Mesenchymal stem cell (in vitro differentiated cells and primary cell): Measurements from ENCODE around the gene POMT1.

Source experiments
- DNase-seq: peaks from one replicate; pipeline ENCODE4 v3.0.0-alpha.2; 2013
- H2AFZ ChIP-seq: one replicate; pipeline ENCODE4 v1.6.1; 2013; ENCODE audit warnings: low read depth, mild to moderate bottlenecking, control low read depth, inconsistent platforms, low read length, moderate library complexity
- H2AK5ac ChIP-seq: 2 replicates; pipeline ENCODE4 v1.6.1; 2013; ENCODE audit warnings: low read length, moderate library complexity, mild to moderate bottlenecking, inconsistent platforms; ENCODE audit not compliant: severe bottlenecking
- H2BK120ac ChIP-seq: one replicate; pipeline ENCODE4 v1.6.1; 2013; ENCODE audit warnings: low read depth, mild to moderate bottlenecking, inconsistent platforms, low read length, moderate library complexity
- H2BK12ac ChIP-seq, 2 experiments: one replicate each; pipeline ENCODE4 v1.6.1; 2013; ENCODE audit warnings: inconsistent platforms in 2 of 2, low read length in 2 of 2, mild to moderate bottlenecking in 2 of 2, moderate library complexity in 2 of 2, control low read depth in 1 of 2
- H2BK15ac ChIP-seq: one replicate; pipeline ENCODE4 v1.6.1; 2013; ENCODE audit warnings: mild to moderate bottlenecking, low read depth, inconsistent platforms; ENCODE audit not compliant: poor library complexity, severe bottlenecking
- H2BK5ac ChIP-seq: 2 replicates; pipeline ENCODE4 v1.6.1; 2013; ENCODE audit warnings: low read depth, mild to moderate bottlenecking, low read length, control low read depth, inconsistent platforms; ENCODE audit not compliant: poor library complexity, severe bottlenecking
- H3K14ac ChIP-seq, 2 experiments: one replicate each; pipeline ENCODE4 v1.6.1; 2013; ENCODE audit warnings: inconsistent platforms in 2 of 2, low read length in 2 of 2, control low read depth in 1 of 2, mild to moderate bottlenecking in 1 of 2, moderate library complexity in 1 of 2
- H3K18ac ChIP-seq, 2 experiments: one replicate each; pipeline ENCODE4 v1.6.1; 2013; ENCODE audit warnings: inconsistent platforms in 2 of 2, low read length in 2 of 2, control low read depth in 1 of 2, low read depth in 1 of 2, mild to moderate bottlenecking in 1 of 2
- H3K23ac ChIP-seq, 2 experiments: one replicate each; pipeline ENCODE4 v1.6.1; 2013; ENCODE audit warnings: inconsistent platforms in 2 of 2, low read length in 2 of 2, mild to moderate bottlenecking in 2 of 2, moderate library complexity in 2 of 2, control low read depth in 1 of 2
- H3K27ac ChIP-seq: 2 replicates; pipeline ENCODE4 v1.5.1; 2013; ENCODE audit warnings: mild to moderate bottlenecking, moderate library complexity, low read length, control low read depth, inconsistent platforms; ENCODE audit not compliant: poor library complexity, severe bottlenecking
- H3K27me3 ChIP-seq, 2 experiments: 2 replicates each; pipeline versions ENCODE4 v1.6.1 to v1.7.0; 2013; ENCODE audit warnings: low read length in 2 of 2, mild to moderate bottlenecking in 2 of 2, moderate library complexity in 2 of 2, control low read depth in 1 of 2, inconsistent platforms in 1 of 2; ENCODE audit not compliant: control insufficient read depth in 1 of 2, insufficient read depth in 1 of 2
- H3K36me3 ChIP-seq, 2 experiments: 2 replicates each; pipeline versions ENCODE4 v1.6.1 to v1.7.0; 2013; ENCODE audit warnings: low read length in 2 of 2, control low read depth in 1 of 2, inconsistent platforms in 1 of 2, low read depth in 1 of 2, mild to moderate bottlenecking in 1 of 2; ENCODE audit not compliant: insufficient read depth in 2 of 2, control insufficient read depth in 1 of 2
- H3K4ac ChIP-seq, 2 experiments: one replicate each; pipeline ENCODE4 v1.6.1; 2013; ENCODE audit warnings: inconsistent platforms in 2 of 2, low read length in 2 of 2, mild to moderate bottlenecking in 2 of 2, moderate library complexity in 2 of 2, control low read depth in 1 of 2, low read depth in 1 of 2
- H3K4me1 ChIP-seq: 2 replicates; pipeline ENCODE4 v1.6.1; 2013; ENCODE audit warnings: low read depth, low read length, control low read depth; ENCODE audit not compliant: control insufficient read depth, insufficient read depth
- H3K4me2 ChIP-seq: 2 replicates; pipeline ENCODE4 v1.6.1; 2013; ENCODE audit warnings: low read length, mild to moderate bottlenecking, inconsistent platforms; ENCODE audit not compliant: poor library complexity, severe bottlenecking
- H3K4me3 ChIP-seq, 2 experiments: 2 replicates each; pipeline versions ENCODE4 v1.5.1 to v1.7.0; 2013; ENCODE audit warnings: low read length in 2 of 2, mild to moderate bottlenecking in 2 of 2, control low read depth in 1 of 2, low read depth in 1 of 2; ENCODE audit not compliant: insufficient read depth in 1 of 2
- H3K79me1 ChIP-seq: replicated peaks from 2 replicates; pipeline ENCODE4 v1.6.1; 2013; ENCODE audit warnings: mild to moderate bottlenecking, control low read depth, low read length, inconsistent platforms; ENCODE audit not compliant: poor library complexity, severe bottlenecking
- H3K9ac ChIP-seq: 2 replicates; pipeline ENCODE4 v1.7.0; 2013; ENCODE audit warnings: mild to moderate bottlenecking, low read length, moderate library complexity
- H3K9me3 ChIP-seq: 2 replicates; pipeline ENCODE4 v1.7.0; 2013; ENCODE audit warnings: mild to moderate bottlenecking, low read length; ENCODE audit not compliant: control insufficient read depth
- H4K8ac ChIP-seq: one replicate; pipeline ENCODE4 v1.6.1; 2013; ENCODE audit warnings: inconsistent platforms, mild to moderate bottlenecking, low read length, moderate library complexity
- H4K91ac ChIP-seq: one replicate; pipeline ENCODE4 v1.6.1; 2013; ENCODE audit warnings: mild to moderate bottlenecking, low read length, inconsistent platforms
- WGBS: methylation state at CpG from one replicate; pipeline ENCODE4 v1.1.7; 2013; ENCODE audit warnings: mixed read lengths; 5-methylcytosine and 5-hydroxymethylcytosine counted together

The POMT1 gene

DNA sequence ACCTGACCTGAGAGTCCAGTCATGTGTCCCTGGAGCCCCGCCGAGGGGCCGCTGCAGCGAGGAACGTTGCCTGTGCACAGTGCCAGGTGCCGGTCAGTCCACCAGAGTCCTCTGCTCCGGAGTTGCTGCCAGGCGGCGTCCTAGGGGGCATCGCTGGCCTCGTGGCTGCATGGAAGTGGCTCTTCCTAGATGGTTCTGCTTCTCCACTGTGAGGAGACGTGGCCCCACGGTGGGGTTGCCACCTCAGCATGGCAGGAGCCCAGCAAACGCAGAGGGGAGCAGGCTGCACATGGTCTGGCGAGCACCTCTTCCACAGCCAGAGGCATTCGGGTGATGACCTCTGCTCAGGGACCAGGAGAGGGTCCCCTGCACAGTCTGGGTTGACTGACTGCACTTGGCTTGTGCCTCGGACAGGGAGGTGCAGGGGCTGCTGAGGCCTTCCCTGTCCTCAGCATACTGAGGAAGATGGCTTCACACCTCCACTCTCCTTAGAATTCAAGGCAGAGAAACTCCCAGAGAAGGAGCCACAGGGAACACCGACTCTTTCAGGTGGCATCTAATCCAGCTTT is 25.9 kb upstream of the POMT1 start:
- Histone ChIP-seq H3K79me1 (peaks cover 39% of the 10 kb centered on the region), H2BK12ac (no peak overlapping the region), H2BK120ac (no peak overlapping the region), H3K27ac (no peak overlapping the region), H3K18ac (no peak overlapping the region), H3K27me3 (no peaks in the 10 kb centered on the region), H3K9me3 (peaks cover 3% of the 10 kb centered on the region), H3K23ac (no peak overlapping the region), H2BK5ac (no peak overlapping the region), H2AK5ac (no peak overlapping the region), H4K8ac (no peak overlapping the region), H3K4ac (no peak overlapping the region), H3K36me3 (peaks cover 85 to 95% of the 10 kb centered on the region in 2 experiments), H2AFZ (no peak overlapping the region), H3K9ac (no peak overlapping the region), H3K14ac (no peak overlapping the region), H3K4me2 (no peak overlapping the region), H3K4me1 (peaks cover 3% of the 10 kb centered on the region), H4K91ac (no peak overlapping the region), H2BK15ac (no peak overlapping the region), H3K4me3 (no peak overlapping the region)
- 97% methylated on average over 18 of the region's 18 CpGs for WGBS
- DNase-seq, result no peak

DNA sequence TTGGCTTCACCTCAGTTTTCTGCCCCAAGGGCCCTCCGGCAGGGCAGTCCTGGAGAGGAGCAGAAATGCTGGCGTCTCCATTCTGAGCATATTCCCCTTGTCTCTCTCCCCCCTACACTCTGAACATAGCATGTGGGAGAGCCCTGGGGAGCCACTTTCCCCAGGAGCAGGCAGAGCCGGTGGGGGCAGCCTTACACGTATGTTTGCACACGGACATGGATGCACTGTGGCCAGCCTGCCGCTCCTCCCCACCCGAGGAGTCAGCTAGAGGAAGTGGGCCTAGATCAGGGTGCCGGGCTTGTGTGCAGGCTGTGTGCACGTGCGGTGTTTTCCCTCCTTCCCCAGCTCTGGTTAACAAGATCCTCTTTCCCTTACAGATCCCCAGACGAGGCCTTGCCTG is 25.4 kb upstream of the POMT1 start:
- Histone ChIP-seq H3K18ac (no peak overlapping the region), H3K9ac (no peak overlapping the region), H2BK5ac (no peak overlapping the region), H2AK5ac (no peak overlapping the region), H3K27me3 (no peaks in the 10 kb centered on the region), H3K23ac (no peak overlapping the region), H3K27ac (no peak overlapping the region), H3K36me3 (peaks cover 90 to 96% of the 10 kb centered on the region in 2 experiments), H2BK12ac (no peak overlapping the region), H4K91ac (no peak overlapping the region), H3K79me1 (peaks cover 44% of the 10 kb centered on the region), H3K4me2 (no peak overlapping the region), H4K8ac (no peak overlapping the region), H2BK15ac (no peak overlapping the region), H3K4me1 (peaks cover 3% of the 10 kb centered on the region), H3K4me3 (no peak overlapping the region), H3K4ac (no peak overlapping the region), H3K9me3 (no peaks in the 10 kb centered on the region), H2BK120ac (no peak overlapping the region), H3K14ac (no peak overlapping the region), H2AFZ (no peak overlapping the region)
- no peak for DNase-seq
- 98% methylated on average over 11 of the region's 11 CpGs for WGBS

DNA sequence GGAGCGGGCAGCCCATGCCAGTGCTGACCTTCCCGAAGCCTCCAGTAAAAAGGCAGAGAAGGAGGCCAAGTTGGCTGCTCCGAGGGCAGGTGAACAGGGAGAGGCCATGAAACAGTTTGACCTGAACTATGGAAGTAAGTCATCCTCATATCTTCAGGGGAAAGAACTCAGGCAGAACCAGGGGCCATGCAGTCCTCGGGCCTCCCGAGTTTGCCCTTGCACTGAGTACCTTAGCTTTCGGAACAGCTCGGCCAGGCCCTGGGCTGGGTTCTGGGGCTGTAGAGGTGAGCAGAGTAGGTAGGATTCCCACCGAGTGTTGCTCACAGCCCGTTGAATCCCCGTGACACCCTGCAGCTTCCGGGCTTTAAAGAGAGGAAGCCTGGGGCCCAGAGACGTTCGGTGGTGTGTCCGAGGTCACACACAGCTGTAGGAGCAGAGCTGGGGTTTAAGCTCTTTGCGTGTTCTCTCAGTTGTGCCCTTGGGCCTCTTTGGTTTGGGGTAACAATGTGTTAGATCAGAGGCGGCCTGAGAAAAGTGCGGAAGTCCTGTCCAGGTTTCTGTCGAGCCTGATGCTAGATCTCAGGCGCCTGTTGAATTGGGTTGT is 24.8 kb upstream of the POMT1 start:
- 96% methylated on average over 19 of the region's 19 CpGs for WGBS
- H3K4me1 ChIP-seq, result peaks cover 3% of the 10 kb centered on the region
- H3K4ac ChIP-seq, result no peak overlapping the region
- peaks cover 49% of the 10 kb centered on the region for H3K79me1 ChIP-seq
- no peak overlapping the region for H3K18ac ChIP-seq
- DNase-seq, result no peak
- no peak overlapping the region for H3K9ac ChIP-seq
- no peaks in the 10 kb centered on the region for H3K27me3 ChIP-seq
- H2BK5ac ChIP-seq, result no peak overlapping the region
- H3K4me3 ChIP-seq, result no peak overlapping the region
- H3K14ac ChIP-seq, result no peak overlapping the region
- no peak overlapping the region for H2AFZ ChIP-seq
- no peak overlapping the region for H2BK120ac ChIP-seq
- H2BK12ac ChIP-seq, result no peak overlapping the region
- H3K9me3 ChIP-seq, result no peaks in the 10 kb centered on the region
- no peak overlapping the region for H2BK15ac ChIP-seq
- H2AK5ac ChIP-seq, result no peak overlapping the region
- no peak overlapping the region for H4K8ac ChIP-seq
- H3K36me3 ChIP-seq, result peaks cover 94 to 97% of the 10 kb centered on the region in 2 experiments
- H4K91ac ChIP-seq, result no peak overlapping the region
- H3K23ac ChIP-seq, result no peak overlapping the region
- no peak overlapping the region for H3K27ac ChIP-seq
- no peak overlapping the region for H3K4me2 ChIP-seq

DNA sequence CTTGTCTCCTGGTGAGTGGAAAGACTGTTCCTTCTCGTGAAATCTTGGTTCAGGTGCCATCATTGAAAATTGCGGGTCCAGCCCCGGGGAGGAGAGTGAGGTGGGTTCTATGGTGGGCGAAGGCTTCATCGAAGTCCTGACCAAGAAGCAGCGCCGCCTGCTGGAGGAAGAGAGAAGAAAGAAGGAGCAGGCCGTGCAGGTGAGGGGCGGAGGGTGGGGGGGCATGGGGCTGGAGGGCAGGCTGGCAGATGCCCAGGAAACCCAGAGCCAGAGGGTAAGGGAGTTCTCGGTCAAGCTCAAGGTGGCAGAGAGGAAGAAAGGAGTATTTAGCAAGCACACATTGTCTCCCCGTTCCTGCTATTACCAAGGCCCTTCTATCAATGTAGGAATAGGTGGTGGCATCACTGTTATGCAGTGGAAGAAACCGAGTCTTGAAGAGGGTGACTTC is 24.3 kb upstream of the POMT1 start:
- no peak overlapping the region for H4K8ac ChIP-seq
- no peak overlapping the region for H3K18ac ChIP-seq
- H3K14ac ChIP-seq, result no peak overlapping the region
- no peak overlapping the region for H3K4ac ChIP-seq
- H2BK12ac ChIP-seq, result no peak overlapping the region
- WGBS, result 70% methylated on average over 10 of the region's 12 CpGs
- H4K91ac ChIP-seq, result no peak overlapping the region
- H3K23ac ChIP-seq, result no peak overlapping the region
- H3K79me1 ChIP-seq, result peaks cover 53% of the 10 kb centered on the region
- no peak overlapping the region for H3K9ac ChIP-seq
- no peak overlapping the region for H2BK5ac ChIP-seq
- no peak overlapping the region for H2AK5ac ChIP-seq
- H3K36me3 ChIP-seq, result peaks cover 94 to 97% of the 10 kb centered on the region in 2 experiments
- no peak overlapping the region for H2BK120ac ChIP-seq
- no peaks in the 10 kb centered on the region for H3K9me3 ChIP-seq
- H3K4me1 ChIP-seq, result peaks cover under 1% of the 10 kb centered on the region
- no peak overlapping the region for H3K4me3 ChIP-seq
- H2AFZ ChIP-seq, result no peak overlapping the region
- H3K27me3 ChIP-seq, result no peaks in the 10 kb centered on the region
- H3K27ac ChIP-seq, result no peak overlapping the region
- DNase-seq, result peak; percentile 38
- no peak overlapping the region for H2BK15ac ChIP-seq
- no peak overlapping the region for H3K4me2 ChIP-seq
